Thymus (tissue), 11 donors: ENCODE measurements around the gene NR2F1-AS1. TPM values are rescaled to one million over a fixed set of nuclear protein-coding genes. Genes with fewer than 3 reads are reported as not detected.

Source experiments
- DNase-seq, 9 donors: peaks; one replicate each; pipeline ENCODE4 v3.0.0-alpha.2; 2013; ENCODE audit warnings: low spot score in 9 of 9, low read depth in 6 of 9, missing footprints in 1 of 9
- H3K27ac ChIP-seq, 2 donors: one replicate each; pipeline ENCODE4 v1.5.1; 2013; ENCODE audit warnings: control low read depth in 1 of 2, low read depth in 1 of 2, low read length in 1 of 2, mild to moderate bottlenecking in 1 of 2, moderate library complexity in 1 of 2
- H3K27me3 ChIP-seq, 2 donors: one replicate each; pipeline ENCODE4 v1.5.1; 2013; ENCODE audit warnings: low read length in 1 of 2; ENCODE audit not compliant: control insufficient read depth in 2 of 2, insufficient read depth in 1 of 2
- H3K36me3 ChIP-seq, 2 donors: one replicate each; pipeline ENCODE4 v1.5.1; 2013; ENCODE audit warnings: low read length in 1 of 2, mild to moderate bottlenecking in 1 of 2, moderate library complexity in 1 of 2; ENCODE audit not compliant: control insufficient read depth in 2 of 2, insufficient read depth in 2 of 2
- H3K4me1 ChIP-seq, 2 donors: one replicate each; pipeline ENCODE4 v1.5.1; 2013; ENCODE audit warnings: low read length in 2 of 2; ENCODE audit not compliant: control insufficient read depth in 2 of 2, insufficient read depth in 2 of 2
- H3K4me3 ChIP-seq, 2 donors: one replicate each; pipeline ENCODE4 v1.5.1; 2013; ENCODE audit warnings: low read length in 2 of 2, control low read depth in 1 of 2, mild to moderate bottlenecking in 1 of 2
- H3K9me3 ChIP-seq, 2 donors: one replicate each; pipeline ENCODE4 v1.5.1; 2013; ENCODE audit warnings: low read length in 1 of 2, mild to moderate bottlenecking in 1 of 2; ENCODE audit not compliant: control insufficient read depth in 2 of 2, insufficient read depth in 1 of 2
- WGBS: extraction: QIAGEN DNeasy Blood & Tissue Kit; methylation state at CpG from one replicate; pipeline ENCODE4 v1.1.7; 2013; 5-methylcytosine and 5-hydroxymethylcytosine counted together
- polyA plus RNA-seq: library from polyadenylated mRNA; stranded (reverse); fragments of 200-250 nt; gene quantifications from one replicate; pipeline ENCODE4 v1.2.3, GENCODE V29; 2013
- total RNA-seq: library from RNA; stranded (reverse); fragments of 120-200 nt; gene quantifications from one replicate; pipeline ENCODE4 v1.2.4, GENCODE V29; 2013
- donor health status: healthy.

The NR2F1-AS1 gene
- total and polyA plus RNA-seq, 2 donors = 2.0 to 5.0 TPM

GRCh38 chr5:93586736-93587596 lies 5.9 kb upstream of the NR2F1-AS1 start:
- Histone ChIP-seq H3K36me3 (no peaks in the 10 kb centered on the region), H3K4me3 (no peak overlapping the region), H3K9me3 (peaks cover 5 to 16% of the 10 kb centered on the region in 2 donors), H3K27ac (no peak overlapping the region), H3K4me1 (peaks cover 6 to 30% of the 10 kb centered on the region in 2 donors), H3K27me3 (peaks cover 84 to 94% of the 10 kb centered on the region in 2 donors)
- no peak for DNase-seq
- 22% methylated on average over 11 of the region's 11 CpGs for WGBS

- no peak for DNase-seq
- H3K36me3 ChIP-seq = no peaks in the 10 kb centered on the region
- H3K4me3 ChIP-seq = no peak overlapping the region
- H3K4me1 ChIP-seq = peaks cover 7 to 31% of the 10 kb centered on the region in 2 donors
- WGBS = 11% methylated on average over 13 of the region's 13 CpGs
- H3K9me3 ChIP-seq = peaks cover 5 to 24% of the 10 kb centered on the region in 2 donors
- H3K27me3 ChIP-seq = peaks cover 81 to 94% of the 10 kb centered on the region in 2 donors
- peak overlapping the region in 1 of 2 donors; percentile 17 for H3K27ac ChIP-seq
Observed at GRCh38 chr5:93585767-93586385, 4.9 kb upstream of the NR2F1-AS1 start.

DNA sequence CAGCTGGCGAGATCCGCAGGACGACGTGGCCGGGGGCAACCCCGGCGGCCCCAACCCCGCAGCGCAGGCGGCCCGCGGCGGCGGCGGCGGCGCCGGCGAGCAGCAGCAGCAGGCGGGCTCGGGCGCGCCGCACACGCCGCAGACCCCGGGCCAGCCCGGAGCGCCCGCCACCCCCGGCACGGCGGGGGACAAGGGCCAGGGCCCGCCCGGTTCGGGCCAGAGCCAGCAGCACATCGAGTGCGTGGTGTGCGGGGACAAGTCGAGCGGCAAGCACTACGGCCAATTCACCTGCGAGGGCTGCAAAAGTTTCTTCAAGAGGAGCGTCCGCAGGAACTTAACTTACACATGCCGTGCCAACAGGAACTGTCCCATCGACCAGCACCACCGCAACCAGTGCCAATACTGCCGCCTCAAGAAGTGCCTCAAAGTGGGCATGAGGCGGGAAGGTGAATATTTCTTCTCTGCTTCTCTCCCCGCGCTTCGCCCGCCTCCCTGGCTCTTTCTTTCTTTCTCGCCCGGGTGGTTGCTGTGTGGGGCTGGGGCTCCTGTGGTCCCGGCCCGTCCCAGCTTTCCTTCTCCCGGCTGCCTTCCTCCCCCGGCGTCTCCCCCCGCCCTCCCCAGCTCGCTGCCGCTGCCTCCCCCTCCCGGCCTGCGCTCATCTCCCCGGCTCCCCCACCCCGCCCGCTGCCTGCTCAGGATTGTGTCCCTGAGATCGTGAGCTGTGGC lies 4.2 kb upstream of the NR2F1-AS1 start:
- no peak for DNase-seq
- peaks cover 14 to 38% of the 10 kb centered on the region in 2 donors for H3K4me1 ChIP-seq
- H3K4me3 ChIP-seq = peak overlapping the region; percentile 26 to 52
- 2% methylated on average over 70 of the region's 70 CpGs for WGBS
- peaks cover 5 to 28% of the 10 kb centered on the region in 2 donors for H3K9me3 ChIP-seq
- peaks cover 87 to 94% of the 10 kb centered on the region in 2 donors for H3K27me3 ChIP-seq
- H3K27ac ChIP-seq = no peak overlapping the region
- peaks cover 0 to under 1% of the 10 kb centered on the region in 2 donors for H3K36me3 ChIP-seq

DNA sequence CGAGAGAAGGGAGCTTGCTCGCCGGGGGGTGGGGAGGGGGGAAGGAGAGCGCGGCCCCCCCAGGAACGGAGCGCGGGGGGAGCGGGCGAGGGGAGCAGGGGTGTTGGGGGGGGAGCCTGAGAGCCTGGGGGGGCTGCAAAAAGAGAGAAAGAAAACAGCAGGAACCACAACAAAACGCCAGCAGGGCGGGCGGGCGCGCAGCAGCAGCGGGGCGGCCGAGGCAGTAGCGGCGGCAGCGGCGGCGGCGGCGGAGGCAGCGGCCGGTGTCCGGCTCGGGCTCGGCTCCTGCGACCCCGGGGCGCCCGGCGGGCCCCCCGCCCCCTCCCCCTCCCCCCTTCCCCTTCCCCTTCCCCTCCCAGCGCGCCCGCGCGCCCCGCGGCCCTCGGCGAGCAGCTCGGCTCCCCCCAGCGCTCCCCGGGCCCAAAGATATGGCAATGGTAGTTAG lies 3.6 kb upstream of the NR2F1-AS1 start:
- peaks cover 87 to 94% of the 10 kb centered on the region in 2 donors for H3K27me3 ChIP-seq
- peaks cover 17 to 43% of the 10 kb centered on the region in 2 donors for H3K4me1 ChIP-seq
- H3K36me3 ChIP-seq = peaks cover 0 to 3% of the 10 kb centered on the region in 2 donors
- DNase-seq = no peak
- peaks cover 7 to 31% of the 10 kb centered on the region in 2 donors for H3K9me3 ChIP-seq
- no peak overlapping the region for H3K27ac ChIP-seq
- peak overlapping the region in 1 of 2 donors; percentile 52 for H3K4me3 ChIP-seq
- 2% methylated on average over 48 of the region's 48 CpGs for WGBS

GRCh38 chr5:93583768-93584595 lies 3.0 kb upstream of the NR2F1-AS1 start:
- Histone ChIP-seq H3K9me3 (peaks cover 7 to 35% of the 10 kb centered on the region in 2 donors), H3K4me1 (peaks cover 17 to 49% of the 10 kb centered on the region in 2 donors), H3K4me3 (peak overlapping the region; percentile 30 to 52), H3K27me3 (peaks cover 87 to 94% of the 10 kb centered on the region in 2 donors), H3K36me3 (peaks cover 0 to 3% of the 10 kb centered on the region in 2 donors), H3K27ac (no peak overlapping the region)
- DNase-seq = peak in 1 of 9 donors; percentile 69
- WGBS = 1% methylated on average over 110 of the region's 110 CpGs

GRCh38 chr5:93583439-93583767 lies 2.4 kb upstream of the NR2F1-AS1 start:
- Histone ChIP-seq H3K9me3 (peaks cover 7 to 39% of the 10 kb centered on the region in 2 donors), H3K4me1 (peaks cover 17 to 52% of the 10 kb centered on the region in 2 donors), H3K27ac (no peak overlapping the region), H3K36me3 (peaks cover 0 to 3% of the 10 kb centered on the region in 2 donors), H3K4me3 (peak overlapping the region; percentile 30 to 52), H3K27me3 (peaks cover 89 to 94% of the 10 kb centered on the region in 2 donors)
- 5% methylated on average over 4 of the region's 4 CpGs for WGBS
- DNase-seq = no peak

- DNase-seq = peak in 1 of 9 donors; percentile 65
Observed at GRCh38 chr5:93582677-93583438, 1.8 kb upstream of the NR2F1-AS1 start, which contains the start of gene NR2F1. TSS of gene NR2F1 (plus strand) at chr5:93583222. CDS start at chr5:93585024, 1,802 bp downstream.

DNA sequence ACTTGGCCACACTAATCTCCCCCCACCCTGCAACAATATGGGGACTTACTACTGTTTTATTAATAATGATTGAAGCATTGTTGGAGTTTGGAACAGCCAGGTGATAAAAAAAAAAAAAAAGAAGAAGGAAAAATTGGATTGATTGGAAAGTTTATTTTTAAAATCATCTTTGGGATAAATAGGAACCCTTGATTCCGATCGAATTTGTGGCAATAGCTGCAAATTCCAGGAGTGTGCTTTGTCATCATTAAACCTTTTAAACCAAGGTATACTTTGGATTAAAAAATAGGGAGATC lies 1.1 kb upstream of the NR2F1-AS1 start:
- DNase-seq = no peak
- H3K9me3 ChIP-seq = peaks cover 2 to 33% of the 10 kb centered on the region in 2 donors
- peaks cover 0 to 3% of the 10 kb centered on the region in 2 donors for H3K36me3 ChIP-seq
- H3K27me3 ChIP-seq = peaks cover 82 to 95% of the 10 kb centered on the region in 2 donors
- H3K4me1 ChIP-seq = peaks cover 17 to 44% of the 10 kb centered on the region in 2 donors
- H3K27ac ChIP-seq = no peak overlapping the region
- no peak overlapping the region for H3K4me3 ChIP-seq
- WGBS = 7% methylated on average over 2 of the region's 2 CpGs

More at GRCh38 chr5:93582677-93583438, 1.8 kb upstream of the NR2F1-AS1 start, which contains the start of gene NR2F1:
- H3K36me3 ChIP-seq = peaks cover 0 to 3% of the 10 kb centered on the region in 2 donors
- H3K4me1 ChIP-seq = peaks cover 17 to 49% of the 10 kb centered on the region in 2 donors
- 8% methylated on average over 21 of the region's 21 CpGs for WGBS
- H3K4me3 ChIP-seq = peak within 1 kb of the TSS; percentile 30 to 52
- peaks cover 84 to 95% of the 10 kb centered on the region in 2 donors for H3K27me3 ChIP-seq
- no peak within 1 kb of the TSS for H3K27ac ChIP-seq
- H3K9me3 ChIP-seq = peaks cover 4 to 38% of the 10 kb centered on the region in 2 donors
